Left renal cortex interstitium (tissue), 4 donors: ENCODE data around the gene PPP1R27. TPM values are rescaled to one million over a fixed set of nuclear protein-coding genes. Genes with fewer than 3 reads are reported as not detected.

Source experiments
- DNase-seq, 4 donors: peaks; one replicate each; pipeline ENCODE4 v3.0.0-alpha.2; 2013; ENCODE audit warnings: low read depth in 4 of 4, low spot score in 2 of 4, missing footprints in 1 of 4
- polyA plus RNA-seq, 4 donors: library from polyadenylated mRNA; unstranded; fragments of 120-200 nt; gene quantifications; one replicate each; pipeline ENCODE4 v1.2.1, GENCODE V29; 2013; ENCODE audit not compliant: insufficient read length in 4 of 4

Gene PPP1R27
- polyA plus RNA-seq, 4 donors = 0.23 to 0.46 (median 0.37) TPM

GRCh38 chr17:81822996-81823819 is 11.6 kb downstream of the PPP1R27 start:
- DNase-seq = no peak

GRCh38 chr17:81822312-81822637 is 12.6 kb downstream of the PPP1R27 start:
- DNase-seq = no peak

GRCh38 chr17:81821603-81822311 is 13.1 kb downstream of the PPP1R27 start:
- DNase-seq = no peak

GRCh38 chr17:81821147-81821546 is 13.7 kb downstream of the PPP1R27 start:
- no peak for DNase-seq

- no peak for DNase-seq
Observed at GRCh38 chr17:81819708-81820107, 15.1 kb downstream of the PPP1R27 start.

- no peak for DNase-seq
Observed at GRCh38 chr17:81817758-81818147, 17.1 kb downstream of the PPP1R27 start.

- no peak for DNase-seq
Observed at GRCh38 chr17:81815646-81815986, 19.2 kb downstream of the PPP1R27 start.

DNA sequence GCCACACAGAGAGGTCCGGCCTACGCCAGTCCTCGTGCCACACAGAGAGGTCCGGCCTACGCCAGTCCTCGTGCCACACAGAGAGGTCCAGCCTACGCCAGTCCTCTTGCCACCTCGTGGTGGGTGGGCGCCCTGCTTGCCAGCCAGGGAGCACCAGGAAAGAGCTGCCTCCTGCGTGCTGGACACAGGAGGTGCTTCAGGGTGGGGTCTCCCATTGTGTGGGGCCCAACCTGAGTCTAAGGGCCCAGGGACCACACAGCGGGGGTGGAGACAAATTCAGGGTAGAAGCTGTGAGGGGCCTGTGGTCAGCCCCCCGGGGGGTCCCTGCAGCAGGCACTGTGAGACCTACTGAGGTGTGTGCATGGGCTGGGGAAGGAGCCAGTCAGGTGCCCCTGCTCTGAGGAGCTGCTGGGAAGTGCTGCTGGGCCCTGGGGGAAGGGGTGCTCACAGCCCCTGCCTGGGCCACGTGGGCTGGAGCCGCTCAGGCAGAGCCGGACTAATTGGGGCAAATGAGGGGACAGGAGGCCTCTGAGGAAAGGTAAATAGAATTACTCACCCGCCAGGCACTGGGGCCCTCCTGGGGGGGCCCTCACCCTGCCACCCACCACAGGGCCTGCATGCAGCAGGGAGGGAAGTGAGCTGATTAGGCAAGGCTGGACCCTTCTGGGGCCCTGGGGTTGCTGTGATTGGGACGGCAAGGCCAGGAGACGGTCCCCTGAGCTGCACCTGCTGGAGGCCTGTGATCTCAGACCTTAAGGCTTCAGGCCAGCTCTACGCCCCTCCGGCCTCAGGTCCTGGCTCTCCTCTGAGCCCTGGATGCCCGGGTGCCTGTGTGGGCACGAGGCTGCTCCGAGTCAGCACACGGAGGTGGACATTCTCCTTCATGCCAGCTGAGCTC is 19.9 kb downstream of the PPP1R27 start:
- DNase-seq = peak in 2 of 4 donors; percentile 35 to 47

DNA sequence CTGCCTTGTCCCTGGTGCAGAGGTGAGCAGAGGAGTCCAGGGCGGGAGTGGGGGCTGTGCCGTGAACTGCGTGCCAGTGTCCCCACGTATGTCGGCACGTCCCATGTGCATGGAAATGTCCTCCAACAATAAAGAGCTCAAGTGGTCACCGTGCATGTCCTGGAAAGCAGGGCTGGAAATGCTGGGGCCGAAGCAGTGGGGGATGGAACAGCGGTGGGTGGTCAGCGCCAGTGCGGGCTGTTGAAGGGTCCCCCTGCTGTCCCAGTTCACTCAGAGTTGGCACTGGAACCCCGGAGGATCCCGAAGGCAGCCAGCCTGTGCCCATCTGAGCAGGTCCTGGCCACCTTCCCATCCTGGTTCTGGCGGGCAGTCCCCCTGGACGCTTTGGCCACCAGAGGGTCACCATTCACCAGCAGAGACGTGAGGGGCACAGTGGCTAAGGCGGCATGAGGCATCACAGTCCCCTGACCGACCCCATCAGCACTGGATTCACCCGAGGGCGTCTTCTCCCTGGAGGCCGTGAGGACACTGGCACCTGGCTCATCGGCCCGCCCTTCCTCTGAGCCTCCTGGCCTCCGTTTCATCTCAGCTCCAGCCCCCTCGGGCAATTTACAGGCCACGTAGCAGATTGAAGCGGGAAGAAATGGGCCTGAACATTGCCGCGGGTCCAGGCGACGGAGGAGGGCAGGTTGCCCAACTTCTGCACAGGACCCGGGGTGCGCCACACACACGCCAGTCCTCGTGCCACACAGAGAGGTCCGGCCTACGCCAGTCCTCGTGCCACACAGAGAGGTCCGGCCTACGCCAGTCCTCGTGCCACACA is 20.8 kb downstream of the PPP1R27 start:
- no peak for DNase-seq

GRCh38 chr17:81813371-81813684 is 21.5 kb downstream of the PPP1R27 start:
- no peak for DNase-seq

- no peak for DNase-seq
Observed at GRCh38 chr17:81812571-81813370, 22.1 kb downstream of the PPP1R27 start.

- DNase-seq = no peak
Observed at GRCh38 chr17:81811705-81812570, 22.9 kb downstream of the PPP1R27 start.

- no peak for DNase-seq
Observed at GRCh38 chr17:81810892-81811704, 23.8 kb downstream of the PPP1R27 start.

GRCh38 chr17:81810476-81810875 is 24.4 kb downstream of the PPP1R27 start:
- DNase-seq = no peak

DNA sequence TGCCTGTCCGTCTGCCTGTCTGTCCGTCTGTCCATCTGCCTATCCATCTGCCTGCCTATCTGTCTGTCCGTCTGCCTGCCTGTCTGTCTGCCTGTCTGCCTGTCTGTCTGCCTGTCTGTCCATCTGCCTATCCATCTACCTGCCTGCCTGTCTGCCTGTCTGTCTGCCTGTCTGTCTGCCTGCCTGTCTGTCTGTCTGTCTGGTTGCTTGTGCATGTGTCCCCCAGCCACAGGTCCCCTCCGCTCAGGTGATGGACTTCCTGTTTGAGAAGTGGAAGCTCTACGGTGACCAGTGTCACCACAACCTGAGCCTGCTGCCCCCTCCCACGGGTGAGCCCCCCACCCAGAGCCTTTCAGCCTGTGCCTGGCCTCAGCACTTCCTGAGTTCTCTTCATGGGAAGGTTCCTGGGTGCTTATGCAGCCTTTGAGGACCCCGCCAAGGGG is 25.3 kb downstream of the PPP1R27 start:
- no peak for DNase-seq

GRCh38 chr17:81808778-81809555 is 25.9 kb downstream of the PPP1R27 start:
- DNase-seq = no peak

GRCh38 chr17:81807839-81808238 is 27.0 kb downstream of the PPP1R27 start:
- no peak for DNase-seq
